OCI-LY7 (cell line): Measurements from ENCODE around the gene CERS4.

Source experiments
- CTCF ChIP-seq: fragments of 200-600 bp; sonication (generic); conservative IDR thresholded peaks from 2 replicates; pipeline ENCODE4 v1.5.1; 2014; ENCODE audit warnings: mild to moderate bottlenecking, antibody characterized with exemption, low read length, moderate library complexity, mixed read lengths
- EZH2phosphoT487 ChIP-seq: fragments of 200-600 bp; sonication (generic); IDR thresholded peaks from 2 replicates; pipeline ENCODE4 v1.6.1; 2018; ENCODE audit warnings: low read depth, borderline replicate concordance, mild to moderate bottlenecking, mixed run types, antibody characterized with exemption, low read length, moderate library complexity, mixed read lengths

GRCh38 chr19:8255426-8256125, 46.4 kb downstream of the CERS4 start:
- TF ChIP-seq CTCF (no peak), EZH2phosphoT487 (no peak)
